Keratinocyte (primary cell): ENCODE results near the gene PXYLP1. TPM values are rescaled to one million over a fixed set of nuclear protein-coding genes. Genes with fewer than 3 reads are reported as not detected.

Source experiments
- DNase-seq: peaks from one replicate; pipeline ENCODE4 v3.0.0-alpha.2; 2011; ENCODE audit warnings: low read depth, missing footprints, low spot score
- FAIRE-seq: peaks from 2 replicates; lab custom pipeline; 2011; peaks lifted over from hg19 to GRCh38; lab: Jason Lieb, UNC
- H2AFZ ChIP-seq: 2 replicates; pipeline ENCODE4 v1.6.0; 2012; ENCODE audit warnings: low read length, control low read depth, inconsistent platforms; ENCODE audit not compliant: control insufficient read depth
- H3K27ac ChIP-seq: 2 replicates; pipeline ENCODE4 v1.5.1; 2011; ENCODE audit warnings: low read length; ENCODE audit not compliant: control insufficient read depth, insufficient read depth
- H3K27me3 ChIP-seq: 3 replicates; pipeline ENCODE4 v1.6.0; 2011; ENCODE audit warnings: low read length; ENCODE audit not compliant: control insufficient read depth, insufficient read depth; ENCODE audit errors: extremely low read depth
- H3K36me3 ChIP-seq, 2 experiments: 2 replicates in 1 of 2; 3 replicates in 1 of 2; pipeline ENCODE4 v1.5.1; 2011; ENCODE audit warnings: low read length in 2 of 2, mild to moderate bottlenecking in 1 of 2; ENCODE audit not compliant: control insufficient read depth in 2 of 2, insufficient read depth in 2 of 2; ENCODE audit errors: extremely low read depth in 1 of 2
- H3K4me1 ChIP-seq: 3 replicates; pipeline ENCODE4 v1.5.1; 2011; ENCODE audit warnings: low read length; ENCODE audit not compliant: control insufficient read depth, insufficient read depth; ENCODE audit errors: extremely low read depth
- H3K4me2 ChIP-seq: 3 replicates; pipeline ENCODE4 v1.6.0; 2011; ENCODE audit warnings: low read depth, low read length; ENCODE audit not compliant: control insufficient read depth, insufficient read depth; ENCODE audit errors: extremely low read depth
- H3K4me3 ChIP-seq, 3 experiments: fragments of 200-600 bp in 1 of 3; sonication (generic) in 1 of 3; 2 replicates in 2 of 3; 3 replicates in 1 of 3; pipeline ENCODE4 v1.5.1; 2011 to 2016; ENCODE audit warnings: low read length in 3 of 3, mild to moderate bottlenecking in 3 of 3, control low read depth in 2 of 3, inconsistent platforms in 1 of 3, low read depth in 1 of 3, mixed read lengths in 1 of 3, mixed run types in 1 of 3, moderate library complexity in 1 of 3; ENCODE audit not compliant: control insufficient read depth in 2 of 3, insufficient read depth in 2 of 3; ENCODE audit errors: extremely low read depth in 1 of 3
- H3K79me2 ChIP-seq: 2 replicates; pipeline ENCODE4 v1.6.0; 2012; ENCODE audit warnings: low read length; ENCODE audit not compliant: control insufficient read depth, insufficient read depth
- H3K9ac ChIP-seq: 3 replicates; pipeline ENCODE4 v1.6.0; 2011; ENCODE audit warnings: low read length; ENCODE audit not compliant: control insufficient read depth, insufficient read depth; ENCODE audit errors: extremely low read depth
- H3K9me1 ChIP-seq: 3 replicates; pipeline ENCODE4 v1.6.0; 2011; ENCODE audit warnings: low read length; ENCODE audit not compliant: control insufficient read depth, insufficient read depth; ENCODE audit errors: extremely low read depth
- H3K9me3 ChIP-seq: 2 replicates; pipeline ENCODE4 v1.5.1; 2012; ENCODE audit warnings: low read depth, low read length; ENCODE audit not compliant: control insufficient read depth
- H4K20me1 ChIP-seq: 3 replicates; pipeline ENCODE4 v1.6.0; 2011; ENCODE audit warnings: low read length; ENCODE audit not compliant: control insufficient read depth, insufficient read depth; ENCODE audit errors: extremely low read depth
- EZH2 ChIP-seq: IDR thresholded peaks from one replicate; pipeline ENCODE4 v1.6.1; 2012; ENCODE audit warnings: inconsistent platforms, mild to moderate bottlenecking, low read length, moderate library complexity
- dilution Hi-C: fragments of 300-500 bp; cut with MboI; formaldehyde crosslinking; loops from one replicate; pipeline ENCODE4 v1.7.0; 2020; ENCODE audit warnings: low sequenced_read_pairs; ENCODE audit not compliant: extremely low pct_ligation_motif_present
- polyA plus RNA-seq, 5 experiments: library from polyadenylated mRNA; depleted of rRNA in 3 of 5; stranded (reverse) in 3 of 5; stranded (forward) in 1 of 5; unstranded in 1 of 5; fragments of >200 nt; gene quantifications; 1 replicate in 1 of 5; 2 replicates in 3 of 5; 3 replicates in 1 of 5; pipeline versions ENCODE4 v1.2.1 to v1.2.3, GENCODE V29; 2011 to 2012; ENCODE audit warnings: missing spikeins in 2 of 5, low read depth in 1 of 5, low replicate concordance in 1 of 5
- TF ChIP-seq, protein P1 (sequence below), 3 experiments: IDR thresholded peaks in 1 of 3; conservative IDR thresholded peaks in 1 of 3; optimal IDR thresholded peaks in 1 of 3; 2 replicates in 2 of 3; 3 replicates in 1 of 3; pipeline versions ENCODE3 to v1.5.1; 2011; ENCODE audit warnings: low read length in 3 of 3, mild to moderate bottlenecking in 3 of 3, moderate library complexity in 2 of 3, control low read depth in 1 of 3, inconsistent platforms in 1 of 3; ENCODE audit not compliant: insufficient read depth in 2 of 3; ENCODE audit errors: extremely low read depth in 1 of 3

The PXYLP1 gene
- polyA plus RNA-seq, 1 donor (not counting 4 experiments of a cell fraction or from before 2014, with no cell fraction given): 3.0 TPM

- peaks cover 24% of the 10 kb centered on the region for H3K4me1 ChIP-seq
- no peaks in the 10 kb centered on the region for H3K9me3 ChIP-seq
- TF ChIP-seq, protein P1, sequence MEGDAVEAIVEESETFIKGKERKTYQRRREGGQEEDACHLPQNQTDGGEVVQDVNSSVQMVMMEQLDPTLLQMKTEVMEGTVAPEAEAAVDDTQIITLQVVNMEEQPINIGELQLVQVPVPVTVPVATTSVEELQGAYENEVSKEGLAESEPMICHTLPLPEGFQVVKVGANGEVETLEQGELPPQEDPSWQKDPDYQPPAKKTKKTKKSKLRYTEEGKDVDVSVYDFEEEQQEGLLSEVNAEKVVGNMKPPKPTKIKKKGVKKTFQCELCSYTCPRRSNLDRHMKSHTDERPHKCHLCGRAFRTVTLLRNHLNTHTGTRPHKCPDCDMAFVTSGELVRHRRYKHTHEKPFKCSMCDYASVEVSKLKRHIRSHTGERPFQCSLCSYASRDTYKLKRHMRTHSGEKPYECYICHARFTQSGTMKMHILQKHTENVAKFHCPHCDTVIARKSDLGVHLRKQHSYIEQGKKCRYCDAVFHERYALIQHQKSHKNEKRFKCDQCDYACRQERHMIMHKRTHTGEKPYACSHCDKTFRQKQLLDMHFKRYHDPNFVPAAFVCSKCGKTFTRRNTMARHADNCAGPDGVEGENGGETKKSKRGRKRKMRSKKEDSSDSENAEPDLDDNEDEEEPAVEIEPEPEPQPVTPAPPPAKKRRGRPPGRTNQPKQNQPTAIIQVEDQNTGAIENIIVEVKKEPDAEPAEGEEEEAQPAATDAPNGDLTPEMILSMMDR (optimal IDR thresholded peaks at IDR 0.05 in 1 of 3, IDR thresholded peaks at IDR 0.05 in 1 of 3, conservative IDR thresholded peaks at IDR 0.05 in 1 of 3; ENCODE audit: extremely low read depth in 1 of 3, insufficient read depth in 2 of 3, low read length in 3 of 3): no peak
- no peak for TF ChIP-seq EZH2
- no peaks in the 10 kb centered on the region for H3K79me2 ChIP-seq
- H3K4me2 ChIP-seq: no peak overlapping the region
- no peak overlapping the region for H3K4me3 ChIP-seq
- DNase-seq (no peak), FAIRE-seq (no peak)
- no peaks in the 10 kb centered on the region for H3K9me1 ChIP-seq
- dilution Hi-C loops: no loop called here
- H4K20me1 ChIP-seq: no peaks in the 10 kb centered on the region
- H3K27me3 ChIP-seq: no peaks in the 10 kb centered on the region
- H3K27ac ChIP-seq: no peak overlapping the region
- no peaks in the 10 kb centered on the region for H3K36me3 ChIP-seq
- no peak overlapping the region for H2AFZ ChIP-seq
- H3K9ac ChIP-seq: no peak overlapping the region
Observed at GRCh38 chr3:141240286-141240685, 8.7 kb downstream of the PXYLP1 start.

- Histone ChIP-seq H3K9me1 (no peaks in the 10 kb centered on the region), H2AFZ (no peak overlapping the region), H3K4me2 (peak overlapping the region; percentile 3), H3K79me2 (no peaks in the 10 kb centered on the region), H4K20me1 (no peaks in the 10 kb centered on the region), H3K27ac (no peak overlapping the region), H3K4me3 (no peak overlapping the region), H3K27me3 (no peaks in the 10 kb centered on the region), H3K9ac (no peak overlapping the region), H3K4me1 (peaks cover 24% of the 10 kb centered on the region), H3K36me3 (no peaks in the 10 kb centered on the region), H3K9me3 (no peaks in the 10 kb centered on the region)
- no peak for DNase-seq
- FAIRE-seq: peak; percentile 62
- no peak for TF ChIP-seq EZH2
- TF ChIP-seq, protein P1 (optimal IDR thresholded peaks at IDR 0.05 in 1 of 3, IDR thresholded peaks at IDR 0.05 in 1 of 3, conservative IDR thresholded peaks at IDR 0.05 in 1 of 3; ENCODE audit: extremely low read depth in 1 of 3, insufficient read depth in 2 of 3, low read length in 3 of 3): no peak
- dilution Hi-C loops: no loop called here
Observed at GRCh38 chr3:141240687-141241615, 9.3 kb downstream of the PXYLP1 start.
